PFSK-1 (cell line): Measurements from ENCODE around the gene DIP2A.

ENCODE experiments used
- FOXP2 ChIP-seq: optimal IDR thresholded peaks from 2 replicates; pipeline ENCODE3; 2011; ENCODE audit warnings: borderline replicate concordance, control low read depth, inconsistent platforms; ENCODE audit not compliant: insufficient read depth; ENCODE audit errors: extremely low read length, extremely low read depth
- POLR2AphosphoS5 ChIP-seq: IDR thresholded peaks from 2 replicates; pipeline ENCODE4 v1.6.1; 2012; ENCODE audit warnings: low read depth, mild to moderate bottlenecking, control low read depth, low read length, moderate library complexity
- SIN3A ChIP-seq: IDR thresholded peaks from 2 replicates; pipeline ENCODE4 v1.6.1; 2012; ENCODE audit warnings: mild to moderate bottlenecking, low read length, moderate library complexity, borderline replicate concordance; ENCODE audit not compliant: insufficient read depth
- TAF1 ChIP-seq: IDR thresholded peaks from 2 replicates; pipeline ENCODE4 v1.6.1; 2012; ENCODE audit warnings: low read length, control low read depth, borderline replicate concordance; ENCODE audit not compliant: insufficient read depth
- TF ChIP-seq, protein P1 (sequence below), 2 experiments: IDR thresholded peaks; 2 replicates each; pipeline versions ENCODE4 v1.6.1 to v1.8.0; 2011 to 2012; ENCODE audit warnings: low read depth in 2 of 2, low read length in 2 of 2, control low read depth in 1 of 2, inconsistent platforms in 1 of 2, mild to moderate bottlenecking in 1 of 2, moderate library complexity in 1 of 2; ENCODE audit not compliant: insufficient read depth in 1 of 2

Gene DIP2A

DNA sequence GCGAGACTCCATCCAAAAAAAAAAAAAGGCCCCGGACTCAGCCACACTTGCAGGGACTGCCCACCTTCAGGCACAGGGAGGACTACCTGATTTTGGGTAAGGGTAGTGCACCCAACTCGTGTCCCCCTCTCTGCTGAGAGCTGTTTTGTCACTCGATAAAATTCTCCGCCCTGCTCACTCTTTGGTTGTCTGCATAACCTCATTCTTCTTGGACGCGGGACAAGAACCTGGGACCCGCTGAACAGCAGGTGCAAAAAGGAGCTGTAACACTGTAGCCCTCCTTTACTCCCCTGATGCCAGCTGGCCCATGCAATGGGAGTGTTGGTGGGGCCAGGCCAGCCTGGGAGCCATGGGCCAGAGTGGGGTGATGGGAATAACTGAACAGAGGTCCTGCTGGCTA lies 135.6 kb downstream of the DIP2A start:
- TF ChIP-seq, protein P1, sequence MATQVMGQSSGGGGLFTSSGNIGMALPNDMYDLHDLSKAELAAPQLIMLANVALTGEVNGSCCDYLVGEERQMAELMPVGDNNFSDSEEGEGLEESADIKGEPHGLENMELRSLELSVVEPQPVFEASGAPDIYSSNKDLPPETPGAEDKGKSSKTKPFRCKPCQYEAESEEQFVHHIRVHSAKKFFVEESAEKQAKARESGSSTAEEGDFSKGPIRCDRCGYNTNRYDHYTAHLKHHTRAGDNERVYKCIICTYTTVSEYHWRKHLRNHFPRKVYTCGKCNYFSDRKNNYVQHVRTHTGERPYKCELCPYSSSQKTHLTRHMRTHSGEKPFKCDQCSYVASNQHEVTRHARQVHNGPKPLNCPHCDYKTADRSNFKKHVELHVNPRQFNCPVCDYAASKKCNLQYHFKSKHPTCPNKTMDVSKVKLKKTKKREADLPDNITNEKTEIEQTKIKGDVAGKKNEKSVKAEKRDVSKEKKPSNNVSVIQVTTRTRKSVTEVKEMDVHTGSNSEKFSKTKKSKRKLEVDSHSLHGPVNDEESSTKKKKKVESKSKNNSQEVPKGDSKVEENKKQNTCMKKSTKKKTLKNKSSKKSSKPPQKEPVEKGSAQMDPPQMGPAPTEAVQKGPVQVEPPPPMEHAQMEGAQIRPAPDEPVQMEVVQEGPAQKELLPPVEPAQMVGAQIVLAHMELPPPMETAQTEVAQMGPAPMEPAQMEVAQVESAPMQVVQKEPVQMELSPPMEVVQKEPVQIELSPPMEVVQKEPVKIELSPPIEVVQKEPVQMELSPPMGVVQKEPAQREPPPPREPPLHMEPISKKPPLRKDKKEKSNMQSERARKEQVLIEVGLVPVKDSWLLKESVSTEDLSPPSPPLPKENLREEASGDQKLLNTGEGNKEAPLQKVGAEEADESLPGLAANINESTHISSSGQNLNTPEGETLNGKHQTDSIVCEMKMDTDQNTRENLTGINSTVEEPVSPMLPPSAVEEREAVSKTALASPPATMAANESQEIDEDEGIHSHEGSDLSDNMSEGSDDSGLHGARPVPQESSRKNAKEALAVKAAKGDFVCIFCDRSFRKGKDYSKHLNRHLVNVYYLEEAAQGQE (IDR thresholded peaks at IDR 0.05; ENCODE audit: insufficient read depth in 1 of 2, low read depth in 2 of 2, low read length in 2 of 2), result no peak
- TF ChIP-seq SIN3A (no peak), TAF1 (no peak), FOXP2 (no peak), POLR2AphosphoS5 (no peak)

DNA sequence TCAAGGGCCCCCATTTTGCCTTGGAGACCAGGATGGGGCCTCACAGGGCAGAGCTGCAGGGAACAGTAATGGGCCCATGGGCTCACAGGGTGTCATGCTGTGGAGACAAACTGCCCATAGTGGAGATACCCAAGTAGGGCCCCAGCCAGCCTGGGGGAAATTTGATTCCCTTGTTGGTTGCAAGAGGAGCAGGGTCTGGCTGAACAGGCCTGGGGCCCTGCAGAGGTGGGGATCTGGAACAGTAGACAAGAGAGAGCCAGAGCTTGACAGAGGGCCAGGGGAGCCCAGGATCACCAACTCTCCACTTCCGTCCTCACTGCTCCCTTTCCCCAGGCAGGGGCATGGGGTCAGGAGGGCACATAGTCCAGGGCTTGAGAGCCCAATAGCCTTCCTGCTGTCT lies 137.5 kb downstream of the DIP2A start:
- TF ChIP-seq SIN3A, result no peak
- TF ChIP-seq, protein P1 (IDR thresholded peaks at IDR 0.05; ENCODE audit: insufficient read depth in 1 of 2, low read depth in 2 of 2, low read length in 2 of 2), result no peak
- no peak for TF ChIP-seq TAF1

DNA sequence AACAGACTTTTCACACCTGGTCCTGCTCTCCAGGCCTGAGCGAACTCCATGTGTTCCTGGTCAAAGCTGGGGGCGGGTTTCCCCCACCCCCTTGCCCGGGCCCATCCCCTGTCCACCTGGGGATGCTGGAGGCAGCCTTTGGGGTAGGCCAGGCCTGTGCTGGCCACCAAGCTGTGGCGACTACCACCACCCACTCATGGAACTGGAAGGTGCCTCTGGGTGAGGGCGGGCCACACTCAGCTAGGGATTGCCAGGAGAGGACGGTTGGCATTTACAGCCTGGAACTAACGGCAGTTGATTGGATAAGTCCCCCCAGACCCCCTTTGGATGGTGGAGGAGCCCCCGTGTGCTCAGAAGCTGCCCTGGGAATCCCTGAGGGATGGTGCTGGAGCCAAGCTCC lies 138.3 kb downstream of the DIP2A start:
- TF ChIP-seq, protein P1 (IDR thresholded peaks at IDR 0.05; ENCODE audit: insufficient read depth in 1 of 2, low read depth in 2 of 2, low read length in 2 of 2), result no peak
- TF ChIP-seq SIN3A (no peak), TAF1 (no peak), POLR2AphosphoS5 (no peak), FOXP2 (no peak)

- TF ChIP-seq SIN3A (no peak), FOXP2 (no peak), POLR2AphosphoS5 (no peak), TAF1 (no peak)
- TF ChIP-seq, protein P1 (IDR thresholded peaks at IDR 0.05; ENCODE audit: insufficient read depth in 1 of 2, low read depth in 2 of 2, low read length in 2 of 2), result no peak
Observed at GRCh38 chr21:46597896-46598343, 139.2 kb downstream of the DIP2A start.
